Heart left ventricle (tissue), 16 donors: ENCODE results near the gene OLFM2. TPM values are rescaled to one million over a fixed set of nuclear protein-coding genes. Genes with fewer than 3 reads are reported as not detected.

ENCODE experiments used
- ATAC-seq, 4 donors: fragments of 200-7000 bp; cut with Tn5 transposase; one replicate each; pipeline ENCODE4 v1.9.1; 2020 to 2022; ENCODE audit warnings: moderate library complexity in 4 of 4, mild to moderate bottlenecking in 3 of 4, moderate number of reproducible peaks in 1 of 4
- DNase-seq, 5 donors: peaks; one replicate each; pipeline ENCODE4 v3.0.0-alpha.2; 2020
- H3K27ac ChIP-seq, 12 donors: fragments of 200-600 bp; sonication (generic) in 4 of 12; one replicate each; pipeline versions ENCODE4 v1.5.0 to v1.8.0; 2016 to 2022; ENCODE audit warnings: mild to moderate bottlenecking in 2 of 12
- H3K27me3 ChIP-seq, 9 donors: fragments of 200-600 bp; sonication (generic) in 2 of 9; one replicate each; pipeline versions ENCODE4 v1.5.1 to v1.8.0; 2016 to 2022; ENCODE audit warnings: mild to moderate bottlenecking in 3 of 9
- H3K36me3 ChIP-seq, 9 donors: fragments of 200-600 bp; sonication (generic) in 2 of 9; one replicate each; pipeline versions ENCODE4 v1.5.0 to v1.8.0; 2018 to 2022; ENCODE audit warnings: mild to moderate bottlenecking in 2 of 9
- H3K4me1 ChIP-seq, 12 donors: fragments of 200-600 bp; sonication (generic) in 4 of 12; one replicate each; pipeline versions ENCODE4 v1.5.0 to v1.8.0; 2016 to 2022; ENCODE audit warnings: mild to moderate bottlenecking in 3 of 12
- H3K4me3 ChIP-seq, 12 donors: fragments of 200-600 bp; sonication (generic) in 4 of 12; one replicate each; pipeline versions ENCODE4 v1.5.0 to v1.8.0; 2017 to 2022; ENCODE audit warnings: mild to moderate bottlenecking in 9 of 12, moderate library complexity in 4 of 12
- H3K9me3 ChIP-seq, 12 donors: fragments of 200-600 bp; sonication (generic) in 4 of 12; one replicate each; pipeline versions ENCODE4 v1.5.0 to v1.8.0; 2016 to 2022; ENCODE audit warnings: mild to moderate bottlenecking in 1 of 12
- POLR2A ChIP-seq, 2 donors: fragments of 450-650 bp; IDR thresholded peaks; one replicate each; pipeline ENCODE4 v1.6.1; 2017; ENCODE audit warnings: antibody characterized with exemption in 2 of 2, mild to moderate bottlenecking in 2 of 2, moderate library complexity in 2 of 2
- WGBS, 4 donors: extraction: QIAGEN DNeasy Blood & Tissue Kit in 2 of 4; methylation state at CpG; one replicate each; pipeline versions ENCODE4 v1.1.5 to v1.1.7; 2013 to 2018; 5-methylcytosine and 5-hydroxymethylcytosine counted together
- intact Hi-C, 10 donors: fragments of 100-400 bp; cut with DNase I; formaldehyde crosslinking; loops; one replicate each; pipeline versions ENCODE4 v1.11.1 to v1.14.2; 2022
- polyA plus RNA-seq, 2 donors: library from polyadenylated mRNA; stranded (reverse); fragments of 200-250 nt; gene quantifications; one replicate each; pipeline ENCODE4 v1.2.3, GENCODE V29; 2013
- total RNA-seq, 9 donors: library from RNA; depleted of rRNA in 2 of 9; stranded (reverse); fragments of >200 nt in 2 of 9; fragmentation: NEBNext Ultra II Directional in 3 of 9; extraction: Animal tissue kit (Norgen Biotek cat#: 25700) in 3 of 9; gene quantifications; one replicate each; pipeline versions ENCODE4 v1.1.0 to v1.2.4, GENCODE V29; 2016 to 2023
- TF ChIP-seq, protein P1 (sequence below), 12 donors: fragments of 200-600 bp; sonication (generic) in 4 of 12; IDR thresholded peaks; one replicate each; pipeline versions ENCODE4 v1.5.0 to v1.8.0; 2018 to 2022; ENCODE audit warnings: antibody characterized with exemption in 12 of 12, mild to moderate bottlenecking in 5 of 12
- donor health status: ischemic (EF 13 %, LVEDD 7.1; RV severe dilation, severe dysfunction).
- donor health status: healthy with polysubstance abuse.
- donor health status: DM: no; HTN: yes; CAD: no.
- donor health status: DM: no; HTN: no; CAD: no.
- donor health status: ischemic (EF 25% LVEDD 6.9; RV normal size, moderate dysfunction).
- donor health status: ischemic (EF 25% LVEDD 5.7; RV mildly dilated, moderate dysfunction).
- donor health status: healthy.
- donor health status: DM: yes; HTN: yes; CAD: no.
- donor health status: ischemic (EF 35%, LVEDD 5.7; RV mildly dilated, moderate dysfunction).
- donor health status: nonischemic (EF 11% LVEDD 7.7; RV severe dilation, severe dysfunction).
- donor health status: DM: yes; HTN: yes; CAD: no.
- donor health status: PGD.
- donor health status: ischemic (EF 29% LVEDD 5.4; RV normal size, mild dysfunction).
- donor health status: nonischemic (EF 23%, LVEDD 6.1; RV moderate dilation, normal function).

The OLFM2 gene
- total and polyA plus RNA-seq, 11 donors: 0.67 to 4.6 (median 2.4) TPM

DNA sequence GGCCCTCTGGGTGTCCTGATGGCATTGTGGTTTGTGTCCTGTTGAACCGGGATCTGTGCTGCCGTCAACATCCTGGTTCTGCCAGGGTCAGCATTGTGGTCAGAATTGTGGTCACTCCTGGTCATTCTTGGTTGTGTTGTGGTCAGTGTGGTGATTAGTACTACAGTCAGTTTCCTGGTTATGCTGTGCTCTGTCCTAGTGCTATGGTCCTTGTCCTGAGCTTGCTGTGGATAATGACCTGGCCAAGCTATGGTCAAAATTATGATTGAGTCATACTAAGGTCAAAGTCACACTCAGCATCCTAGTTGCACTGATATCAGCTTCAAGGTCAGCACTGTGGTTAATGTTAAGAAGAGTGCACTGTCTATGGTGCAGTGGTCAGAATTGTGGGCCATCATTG is 4.5 kb upstream of the OLFM2 start:
- Histone ChIP-seq H3K9me3 (peaks cover 0 to 16% (median 6%) of the 10 kb centered on the region in 12 donors), H3K36me3 (no peaks in the 10 kb centered on the region), H3K27ac (no peak overlapping the region), H3K4me3 (no peak overlapping the region), H3K27me3 (peaks cover 0 to 34% (median 15%) of the 10 kb centered on the region in 9 donors), H3K4me1 (peaks cover 0 to 16% (median 2%) of the 10 kb centered on the region in 12 donors)
- 76 to 93% (median 87%) methylated on average over 2 of the region's 2 CpGs for WGBS, 4 donors
- ATAC-seq (no peak), DNase-seq (no peak)
- intact Hi-C loops: loop anchor here in 2 of 10 donors (5.0 to 10.0 kb wide), 2 partner anchors 64 to 67 kb away; no protein-coding TSS in a partner anchor
- TF ChIP-seq POLR2A (IDR thresholded peaks at IDR 0.05): no peak
- TF ChIP-seq, protein P1, sequence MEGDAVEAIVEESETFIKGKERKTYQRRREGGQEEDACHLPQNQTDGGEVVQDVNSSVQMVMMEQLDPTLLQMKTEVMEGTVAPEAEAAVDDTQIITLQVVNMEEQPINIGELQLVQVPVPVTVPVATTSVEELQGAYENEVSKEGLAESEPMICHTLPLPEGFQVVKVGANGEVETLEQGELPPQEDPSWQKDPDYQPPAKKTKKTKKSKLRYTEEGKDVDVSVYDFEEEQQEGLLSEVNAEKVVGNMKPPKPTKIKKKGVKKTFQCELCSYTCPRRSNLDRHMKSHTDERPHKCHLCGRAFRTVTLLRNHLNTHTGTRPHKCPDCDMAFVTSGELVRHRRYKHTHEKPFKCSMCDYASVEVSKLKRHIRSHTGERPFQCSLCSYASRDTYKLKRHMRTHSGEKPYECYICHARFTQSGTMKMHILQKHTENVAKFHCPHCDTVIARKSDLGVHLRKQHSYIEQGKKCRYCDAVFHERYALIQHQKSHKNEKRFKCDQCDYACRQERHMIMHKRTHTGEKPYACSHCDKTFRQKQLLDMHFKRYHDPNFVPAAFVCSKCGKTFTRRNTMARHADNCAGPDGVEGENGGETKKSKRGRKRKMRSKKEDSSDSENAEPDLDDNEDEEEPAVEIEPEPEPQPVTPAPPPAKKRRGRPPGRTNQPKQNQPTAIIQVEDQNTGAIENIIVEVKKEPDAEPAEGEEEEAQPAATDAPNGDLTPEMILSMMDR (IDR thresholded peaks at IDR 0.05): no peak

DNA sequence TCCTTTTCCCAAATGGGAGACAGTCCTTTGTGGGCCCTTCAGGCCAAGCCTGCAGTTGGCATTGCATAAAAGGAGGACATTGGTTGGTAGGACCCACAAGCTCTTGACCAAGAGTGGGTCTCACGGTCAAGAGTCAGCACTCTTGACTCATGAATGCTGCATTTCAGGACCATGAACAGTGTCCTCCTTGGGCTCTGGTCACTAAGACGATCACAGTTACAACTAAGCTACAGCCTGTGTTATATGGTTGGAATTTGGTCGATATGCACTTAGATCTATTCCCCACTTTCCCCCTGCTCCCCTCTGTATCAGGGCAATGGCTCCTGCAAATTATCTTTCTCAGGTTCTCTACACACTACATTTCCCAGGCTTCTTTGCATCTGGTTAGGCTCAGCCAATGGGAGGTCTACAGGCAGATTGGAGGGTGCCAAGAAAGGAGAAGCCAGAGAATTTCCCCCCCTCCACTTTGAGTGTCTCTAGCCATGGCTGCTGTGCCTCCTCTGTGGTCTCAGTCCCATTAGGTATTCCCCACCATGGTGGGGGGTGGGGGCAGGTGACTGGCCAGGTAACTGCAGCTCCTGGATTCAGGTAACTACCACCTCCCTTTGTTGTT is 3.1 kb upstream of the OLFM2 start:
- H3K27me3 ChIP-seq: peaks cover 2 to 48% (median 26%) of the 10 kb centered on the region in 9 donors

DNA sequence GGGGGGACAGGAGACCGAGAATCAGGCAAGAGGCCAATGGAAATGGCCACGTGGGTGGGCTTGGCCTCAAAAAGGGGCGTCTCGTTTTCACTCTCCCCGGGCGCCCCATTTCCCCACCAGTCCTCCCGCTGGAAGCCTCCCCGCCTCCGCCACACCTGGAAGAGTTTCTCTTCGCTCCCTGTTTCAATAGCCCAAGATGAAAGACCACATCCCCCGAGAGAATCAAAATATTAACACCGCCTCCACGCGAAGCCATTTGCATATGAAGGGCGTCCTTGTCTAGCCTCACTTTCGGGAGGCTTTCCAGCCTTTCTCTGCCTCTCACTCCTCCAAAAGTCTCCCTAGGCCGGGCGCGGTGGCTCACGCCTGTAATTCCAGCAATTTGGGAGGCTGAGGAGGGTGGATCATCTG is 691 bp upstream of the OLFM2 start:
- ATAC-seq (no peak), DNase-seq (no peak)
- WGBS, 4 donors: 6 to 31% (median 15%) methylated on average over 16 to 20 of the region's 20 CpGs
- Histone ChIP-seq H3K27me3 (peaks cover 7 to 64% (median 40%) of the 10 kb centered on the region in 9 donors), H3K36me3 (no peaks in the 10 kb centered on the region), H3K4me3 (no peak overlapping the region), H3K9me3 (peaks cover 0 to 9% (median 4%) of the 10 kb centered on the region in 12 donors), H3K27ac (no peak overlapping the region), H3K4me1 (peaks cover 0 to 26% (median 10%) of the 10 kb centered on the region in 12 donors)
- no peak for TF ChIP-seq POLR2A (IDR thresholded peaks at IDR 0.05)
- TF ChIP-seq, protein P1 (IDR thresholded peaks at IDR 0.05): no peak
- intact Hi-C loops: loop anchor here in 5 of 10 donors (10.0 kb wide), 3 partner anchors 178 to 448 kb away; partner anchors contain the start of genes TYK2 (in 3 of the 5), EIF3G (in 2 of the 5), P2RY11 (in 2 of the 5) and MRPL4 (in 1 of the 5)

More for the DNA sequence above, 3.1 kb upstream of the OLFM2 start:
- intact Hi-C loops: loop anchor here in 5 of 10 donors (10.0 kb wide), 3 partner anchors 175 to 445 kb away; partner anchors contain the start of genes TYK2 (in 3 of the 5), EIF3G (in 2 of the 5), P2RY11 (in 2 of the 5) and MRPL4 (in 1 of the 5)
- Histone ChIP-seq H3K36me3 (no peaks in the 10 kb centered on the region), H3K4me3 (no peak overlapping the region), H3K9me3 (peaks cover 0 to 16% (median 6%) of the 10 kb centered on the region in 12 donors), H3K4me1 (peaks cover 0 to 20% (median 9%) of the 10 kb centered on the region in 12 donors), H3K27ac (no peak overlapping the region)
- DNase-seq (no peak), ATAC-seq (no peak)
- TF ChIP-seq POLR2A (IDR thresholded peaks at IDR 0.05): no peak
- TF ChIP-seq, protein P1 (IDR thresholded peaks at IDR 0.05): no peak
- WGBS, 4 donors: 43 to 70% (median 55%) methylated on average over 3 of the region's 3 CpGs
